RWPE2 (cell line): ENCODE results near the gene C1orf115.

Experiments used
- ATAC-seq: fragments of 200-7000 bp; cut with Tn5 transposase; 3 replicates; pipeline ENCODE4 v1.9.1; 2021; ENCODE audit warnings: low read depth
- DNase-seq: peaks from one replicate; pipeline ENCODE4 v3.0.0-alpha.2; 2020; ENCODE audit warnings: low spot score
- H3K27ac ChIP-seq: fragments of 450-650 bp; 2 replicates; pipeline ENCODE4 v1.5.1; 2017; ENCODE audit warnings: mild to moderate bottlenecking; ENCODE audit not compliant: poor library complexity, severe bottlenecking
- H3K27me3 ChIP-seq: fragments of 250-450 bp; sonication (Bioruptor Pico); 2 replicates; pipeline ENCODE4 v1.5.1; 2021; ENCODE audit warnings: mild to moderate bottlenecking, moderate library complexity; ENCODE audit not compliant: insufficient read depth, poor library complexity, severe bottlenecking
- H3K36me3 ChIP-seq: fragments of 250-450 bp; sonication (Bioruptor Pico); 2 replicates; pipeline ENCODE4 v1.5.1; 2020; ENCODE audit warnings: low read depth, mild to moderate bottlenecking, moderate library complexity
- H3K4me1 ChIP-seq: fragments of 250-450 bp; sonication (Bioruptor Pico); 2 replicates; pipeline ENCODE4 v1.5.1; 2021; ENCODE audit warnings: mild to moderate bottlenecking, moderate library complexity; ENCODE audit not compliant: insufficient read depth, poor library complexity, severe bottlenecking
- H3K4me3 ChIP-seq: fragments of 250-450 bp; sonication (Bioruptor Pico); 2 replicates; pipeline ENCODE4 v1.5.1; 2021; ENCODE audit warnings: mild to moderate bottlenecking, moderate library complexity; ENCODE audit not compliant: severe bottlenecking
- H3K9me3 ChIP-seq: fragments of 250-450 bp; sonication (Bioruptor Pico); 2 replicates; pipeline ENCODE4 v1.5.1; 2021; ENCODE audit warnings: mild to moderate bottlenecking, moderate library complexity; ENCODE audit not compliant: severe bottlenecking
- TF ChIP-seq, protein P1 (sequence below): fragments of 450-650 bp; IDR thresholded peaks from one replicate; pipeline ENCODE4 v1.5.1; 2017; ENCODE audit warnings: mild to moderate bottlenecking, moderate library complexity; ENCODE audit not compliant: poor library complexity, severe bottlenecking

The C1orf115 gene

DNA sequence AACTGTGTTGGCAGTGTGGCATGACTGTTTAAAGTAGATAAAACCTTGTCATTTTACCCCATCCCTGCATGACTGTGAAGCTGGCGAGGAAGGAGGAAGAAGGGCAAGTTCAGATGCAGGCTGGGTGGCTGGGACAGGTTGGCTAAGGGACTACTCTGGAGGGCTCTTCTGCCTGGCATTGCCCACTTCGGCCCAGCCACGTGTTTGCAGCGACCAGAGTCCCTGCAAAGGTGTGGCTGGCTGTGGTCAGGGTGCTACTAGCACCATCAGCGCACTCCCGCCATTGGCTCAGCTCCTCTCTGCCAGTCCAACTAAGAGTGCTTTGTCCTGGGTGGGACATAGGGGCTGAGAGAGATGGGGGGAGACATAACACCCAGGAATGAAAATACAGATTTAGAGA is 7.2 kb downstream of the C1orf115 start:
- H3K4me1 ChIP-seq: no peaks in the 10 kb centered on the region
- no peaks in the 10 kb centered on the region for H3K9me3 ChIP-seq
- TF ChIP-seq, protein P1, sequence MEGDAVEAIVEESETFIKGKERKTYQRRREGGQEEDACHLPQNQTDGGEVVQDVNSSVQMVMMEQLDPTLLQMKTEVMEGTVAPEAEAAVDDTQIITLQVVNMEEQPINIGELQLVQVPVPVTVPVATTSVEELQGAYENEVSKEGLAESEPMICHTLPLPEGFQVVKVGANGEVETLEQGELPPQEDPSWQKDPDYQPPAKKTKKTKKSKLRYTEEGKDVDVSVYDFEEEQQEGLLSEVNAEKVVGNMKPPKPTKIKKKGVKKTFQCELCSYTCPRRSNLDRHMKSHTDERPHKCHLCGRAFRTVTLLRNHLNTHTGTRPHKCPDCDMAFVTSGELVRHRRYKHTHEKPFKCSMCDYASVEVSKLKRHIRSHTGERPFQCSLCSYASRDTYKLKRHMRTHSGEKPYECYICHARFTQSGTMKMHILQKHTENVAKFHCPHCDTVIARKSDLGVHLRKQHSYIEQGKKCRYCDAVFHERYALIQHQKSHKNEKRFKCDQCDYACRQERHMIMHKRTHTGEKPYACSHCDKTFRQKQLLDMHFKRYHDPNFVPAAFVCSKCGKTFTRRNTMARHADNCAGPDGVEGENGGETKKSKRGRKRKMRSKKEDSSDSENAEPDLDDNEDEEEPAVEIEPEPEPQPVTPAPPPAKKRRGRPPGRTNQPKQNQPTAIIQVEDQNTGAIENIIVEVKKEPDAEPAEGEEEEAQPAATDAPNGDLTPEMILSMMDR: no peak
- DNase-seq (no peak), ATAC-seq (no peak)
- H3K36me3 ChIP-seq: no peaks in the 10 kb centered on the region
- H3K27ac ChIP-seq: no peak overlapping the region
- no peaks in the 10 kb centered on the region for H3K27me3 ChIP-seq
- no peak overlapping the region for H3K4me3 ChIP-seq

DNA sequence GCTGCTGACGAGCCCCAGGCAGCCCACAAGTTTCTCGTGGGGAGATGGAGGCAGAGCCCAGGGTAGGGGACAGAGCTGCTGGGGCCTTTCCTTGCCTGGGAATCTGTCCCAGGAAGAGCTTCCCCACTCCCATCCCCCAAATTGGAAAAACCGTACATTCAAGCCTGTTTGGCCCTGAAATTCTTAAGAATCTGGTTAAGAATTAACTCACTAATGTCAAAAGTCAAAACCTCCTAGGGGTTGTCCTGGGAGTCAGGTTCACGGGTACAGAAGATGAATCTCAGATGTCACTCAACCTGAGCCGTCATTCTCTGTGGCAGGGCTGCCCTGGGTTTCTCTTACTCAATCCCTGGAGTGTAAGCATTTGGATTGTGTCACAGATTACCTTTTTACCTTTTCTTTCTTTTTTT is 8.4 kb downstream of the C1orf115 start:
- no peak for ATAC-seq
- TF ChIP-seq, protein P1: no peak
- no peak for DNase-seq

DNA sequence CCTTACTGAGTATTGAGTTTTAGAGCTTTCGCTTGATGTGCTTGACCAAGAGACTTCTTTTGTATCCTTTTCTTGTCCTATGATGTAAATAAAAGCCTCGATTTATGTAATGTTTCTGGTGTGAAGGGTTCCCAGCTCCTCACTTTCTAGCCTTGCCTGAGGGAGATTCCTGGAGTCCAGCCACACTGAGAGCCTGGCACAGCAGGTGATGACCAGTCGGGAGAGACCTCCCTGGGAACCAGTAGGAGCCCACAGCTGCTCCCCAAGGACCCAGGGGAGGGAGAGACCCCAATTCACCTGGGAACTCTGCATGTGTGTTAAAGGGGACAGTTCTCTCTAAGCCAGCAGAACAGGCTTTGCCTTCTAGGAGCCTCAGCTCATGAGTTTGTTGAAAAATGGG is 8.9 kb downstream of the C1orf115 start:
- H3K27me3 ChIP-seq: no peaks in the 10 kb centered on the region
- H3K4me1 ChIP-seq: no peaks in the 10 kb centered on the region
- no peak overlapping the region for H3K4me3 ChIP-seq
- no peak overlapping the region for H3K27ac ChIP-seq
- H3K9me3 ChIP-seq: no peaks in the 10 kb centered on the region
- no peak for ATAC-seq
- TF ChIP-seq, protein P1: no peak
- H3K36me3 ChIP-seq: no peaks in the 10 kb centered on the region
- no peak for DNase-seq

More for the DNA sequence above, 8.4 kb downstream of the C1orf115 start:
- no peaks in the 10 kb centered on the region for H3K27me3 ChIP-seq
- H3K9me3 ChIP-seq: no peaks in the 10 kb centered on the region
- H3K4me1 ChIP-seq: no peaks in the 10 kb centered on the region
- no peaks in the 10 kb centered on the region for H3K36me3 ChIP-seq
- H3K27ac ChIP-seq: no peak overlapping the region
- H3K4me3 ChIP-seq: no peak overlapping the region

DNA sequence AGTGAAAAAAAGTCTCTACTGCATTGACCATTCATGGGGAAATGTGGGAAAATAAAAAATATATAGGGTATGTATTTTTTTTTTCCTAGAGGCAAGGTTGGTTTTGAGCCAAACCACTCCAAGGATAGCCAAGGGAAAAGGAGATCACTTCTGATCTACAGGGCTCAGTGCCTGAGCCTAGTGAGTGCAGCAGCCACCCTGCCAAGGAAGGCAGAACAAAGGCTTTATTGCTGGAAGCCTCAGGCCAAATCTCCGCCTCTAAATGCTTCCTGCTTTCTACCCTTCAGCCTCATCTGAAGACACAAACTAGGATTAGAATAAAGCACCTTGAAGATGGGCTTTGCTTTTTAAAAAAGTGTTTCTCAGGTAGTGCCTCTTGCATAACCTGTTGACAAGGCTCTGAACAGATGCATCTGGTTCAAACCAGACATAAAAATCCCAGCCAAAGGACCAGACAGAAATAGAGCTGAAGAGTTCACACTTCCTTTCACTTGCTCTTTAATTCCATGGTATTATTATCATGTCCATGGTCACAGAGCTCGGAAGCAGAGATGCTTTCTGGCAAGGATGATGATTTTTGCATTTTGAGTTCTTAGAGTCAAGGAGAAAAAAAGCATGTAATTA is 10.5 kb downstream of the C1orf115 start:
- Histone ChIP-seq H3K4me3 (no peak overlapping the region), H3K27ac (no peak overlapping the region), H3K36me3 (no peaks in the 10 kb centered on the region), H3K27me3 (no peaks in the 10 kb centered on the region), H3K4me1 (no peaks in the 10 kb centered on the region), H3K9me3 (no peaks in the 10 kb centered on the region)
- TF ChIP-seq, protein P1: no peak
- no peak for ATAC-seq
- no peak for DNase-seq

DNA sequence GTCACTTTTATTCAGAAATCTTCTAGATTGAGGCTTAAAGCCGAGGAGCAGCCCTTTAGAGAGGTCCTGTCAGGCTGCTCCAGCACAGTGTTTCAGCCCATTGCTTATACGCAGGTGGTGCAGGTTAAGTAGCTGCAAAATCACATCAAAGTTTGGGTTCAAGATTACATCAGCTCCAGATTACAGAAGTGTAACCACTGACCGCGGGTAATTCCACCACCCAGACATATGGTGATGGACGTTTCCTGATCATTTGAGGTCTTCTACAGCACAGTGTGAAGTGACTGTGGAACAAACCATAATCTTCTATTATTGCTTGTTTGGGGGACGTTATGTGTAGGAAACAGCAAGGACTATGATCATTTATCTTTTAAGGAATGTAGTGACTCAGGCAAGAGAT is 11.8 kb downstream of the C1orf115 start:
- TF ChIP-seq, protein P1: no peak
- DNase-seq (no peak), ATAC-seq (no peak)
- H3K4me3 ChIP-seq: no peak overlapping the region
- no peaks in the 10 kb centered on the region for H3K27me3 ChIP-seq
- no peaks in the 10 kb centered on the region for H3K36me3 ChIP-seq
- H3K4me1 ChIP-seq: no peaks in the 10 kb centered on the region
- no peak overlapping the region for H3K27ac ChIP-seq
- no peaks in the 10 kb centered on the region for H3K9me3 ChIP-seq
